GM12892 (cell line): ENCODE measurements around the gene TMEM259.

Source experiments
- DNase-seq: peaks from one replicate; pipeline ENCODE4 v3.0.0; 2011; ENCODE audit not compliant: insufficient read length
- FAIRE-seq: peaks from 2 replicates; lab custom pipeline; 2011; peaks lifted over from hg19 to GRCh38; lab: Jason Lieb, UNC
- POLR2A ChIP-seq: IDR thresholded peaks from 2 replicates; pipeline ENCODE4 v1.6.1; 2011; ENCODE audit warnings: low read depth, low read length, control low read depth
- POLR2AphosphoS5 ChIP-seq: IDR thresholded peaks from 2 replicates; pipeline ENCODE4 v1.6.1; 2011; ENCODE audit warnings: low read depth, low read length, control low read depth
- TAF1 ChIP-seq: IDR thresholded peaks from 2 replicates; pipeline ENCODE4 v1.6.1; 2011; ENCODE audit warnings: low read depth, mild to moderate bottlenecking, control low read depth, low read length, borderline replicate concordance

The TMEM259 gene

DNA sequence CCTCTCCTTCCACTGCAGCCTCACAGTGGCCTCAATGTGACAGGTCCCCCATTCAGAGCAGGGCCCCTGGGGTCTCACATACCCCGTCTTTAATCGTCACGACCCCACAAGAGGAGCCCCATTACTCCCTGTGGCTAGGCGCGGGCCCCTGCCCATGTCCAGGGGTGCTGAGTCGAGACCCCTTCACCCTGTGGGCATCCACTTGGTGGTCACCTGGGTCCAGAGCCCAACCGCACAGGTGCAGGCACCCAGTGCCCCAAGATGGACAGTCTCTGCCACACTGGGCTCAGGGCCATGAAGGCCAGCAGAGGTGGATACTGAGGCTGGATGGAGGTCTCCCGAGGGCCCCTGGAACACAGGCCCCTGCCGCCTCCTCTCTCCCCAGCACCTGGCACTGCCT, 3.0 kb downstream of the TMEM259 start:
- DNase-seq (no peak), FAIRE-seq (no peak)
- TF ChIP-seq POLR2A = no peak
- TF ChIP-seq TAF1 = no peak
- TF ChIP-seq POLR2AphosphoS5 = no peak

DNA sequence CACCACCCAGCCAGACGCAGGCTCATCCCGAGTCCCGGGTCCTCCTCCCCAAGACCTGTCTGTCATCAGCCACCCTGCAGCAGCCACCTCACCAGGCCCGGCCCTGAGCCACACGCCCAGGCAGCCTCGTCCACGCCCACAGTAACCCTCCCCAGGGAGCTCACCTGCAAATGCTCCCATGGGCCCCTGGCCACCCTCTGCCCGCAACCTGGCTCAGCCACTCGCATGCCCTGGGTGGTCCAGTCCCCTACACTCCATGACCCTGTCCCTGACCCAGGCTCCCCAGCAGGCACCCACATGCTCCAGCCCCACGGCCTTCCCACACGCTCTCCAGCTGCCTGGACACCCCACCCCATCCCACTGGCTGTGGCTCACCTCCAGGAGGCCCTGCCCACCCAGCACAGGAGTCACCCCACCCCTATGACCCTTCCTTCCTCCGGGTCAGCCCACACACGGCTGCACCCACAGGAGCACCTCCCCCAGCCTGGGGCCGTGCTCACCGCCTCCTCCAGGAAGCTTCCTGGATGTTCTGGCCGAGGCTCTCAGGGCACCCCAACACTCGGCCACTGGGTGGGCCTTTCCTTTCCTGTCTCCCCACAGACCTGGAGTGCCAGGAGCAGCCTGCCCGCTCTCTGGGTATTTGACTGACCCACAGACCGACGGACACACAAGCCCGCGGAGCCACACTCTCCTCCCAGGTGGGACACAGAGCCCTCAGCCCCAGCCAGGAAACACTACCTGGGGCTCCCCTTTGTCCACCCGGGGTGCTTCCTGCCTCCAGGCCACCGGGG, 3.6 kb downstream of the TMEM259 start:
- FAIRE-seq = peak; percentile 64
- peak; percentile 55 for DNase-seq
- TF ChIP-seq POLR2AphosphoS5 = no peak; the same call in 1 of the 2 replicates
- no peak for TF ChIP-seq POLR2A
- no peak for TF ChIP-seq TAF1

DNA sequence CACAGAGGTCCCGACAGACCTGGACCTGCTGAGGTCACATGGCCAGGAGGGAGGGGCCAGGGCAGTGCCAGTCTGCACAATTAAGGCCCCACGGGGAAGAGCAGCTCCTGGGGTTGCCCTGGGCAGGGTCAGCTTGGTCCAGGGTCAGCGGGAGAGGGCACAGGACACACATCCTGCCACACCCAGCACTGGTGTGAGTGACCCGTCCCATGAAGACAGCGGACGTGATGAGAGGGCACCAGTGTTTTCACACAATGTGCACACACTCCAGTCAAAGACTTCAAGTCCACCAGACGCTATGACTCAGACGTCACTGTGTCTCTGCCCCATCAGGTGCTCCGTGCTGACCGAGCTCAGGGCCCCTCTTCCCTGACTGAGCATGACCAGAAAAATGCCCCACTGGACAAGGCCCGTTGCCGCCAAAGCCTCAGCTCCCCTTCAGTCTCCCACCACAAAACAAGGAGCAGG, 4.2 kb downstream of the TMEM259 start:
- TF ChIP-seq POLR2A = no peak
- no peak for TF ChIP-seq POLR2AphosphoS5
- no peak for TF ChIP-seq TAF1
- peak; percentile 56 for FAIRE-seq
- DNase-seq = no peak

DNA sequence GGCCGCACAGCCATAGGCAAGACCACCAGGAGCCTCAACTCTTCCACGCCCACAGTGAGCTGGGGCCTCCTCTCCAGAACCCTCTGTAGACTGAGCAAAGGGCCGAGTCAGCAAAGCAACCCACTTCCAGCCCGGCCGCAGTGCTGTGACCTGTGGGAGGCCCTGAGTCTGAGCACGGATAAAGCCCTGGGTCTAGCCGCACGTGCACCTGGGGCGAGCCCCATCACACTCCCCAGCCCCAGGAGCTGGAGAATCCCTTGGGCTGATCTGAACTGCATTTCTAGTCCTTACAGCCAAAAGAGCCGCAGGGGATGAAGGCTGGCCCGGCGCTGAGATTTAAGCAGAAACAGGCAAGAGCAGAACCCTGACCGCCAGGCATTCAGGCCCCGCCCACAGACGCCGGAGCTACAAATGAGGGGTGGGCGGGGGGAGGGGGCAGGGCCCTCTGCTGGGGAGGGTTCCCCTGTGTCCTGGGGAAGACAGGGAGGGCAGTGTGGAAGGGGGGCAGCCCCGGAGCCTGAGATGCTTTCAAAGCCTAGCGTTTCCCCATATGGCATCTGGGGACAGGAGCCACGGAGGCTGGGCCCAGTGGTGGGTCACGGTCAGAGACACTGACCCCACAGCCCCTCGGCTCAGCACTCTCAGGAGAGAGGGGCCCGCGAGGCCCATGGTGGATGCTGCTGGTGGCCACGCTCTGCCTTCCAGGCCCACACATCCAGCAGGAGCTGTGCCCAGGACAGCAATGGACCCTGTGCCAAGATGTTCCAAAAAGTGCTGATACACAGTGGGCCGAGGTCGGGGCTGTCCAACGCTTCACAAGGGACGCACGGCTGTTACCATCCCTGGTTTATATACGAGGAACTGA, 4.9 kb downstream of the TMEM259 start:
- FAIRE-seq (no peak), DNase-seq (no peak)
- TF ChIP-seq POLR2AphosphoS5 = no peak
- no peak for TF ChIP-seq POLR2A
- no peak for TF ChIP-seq TAF1

DNA sequence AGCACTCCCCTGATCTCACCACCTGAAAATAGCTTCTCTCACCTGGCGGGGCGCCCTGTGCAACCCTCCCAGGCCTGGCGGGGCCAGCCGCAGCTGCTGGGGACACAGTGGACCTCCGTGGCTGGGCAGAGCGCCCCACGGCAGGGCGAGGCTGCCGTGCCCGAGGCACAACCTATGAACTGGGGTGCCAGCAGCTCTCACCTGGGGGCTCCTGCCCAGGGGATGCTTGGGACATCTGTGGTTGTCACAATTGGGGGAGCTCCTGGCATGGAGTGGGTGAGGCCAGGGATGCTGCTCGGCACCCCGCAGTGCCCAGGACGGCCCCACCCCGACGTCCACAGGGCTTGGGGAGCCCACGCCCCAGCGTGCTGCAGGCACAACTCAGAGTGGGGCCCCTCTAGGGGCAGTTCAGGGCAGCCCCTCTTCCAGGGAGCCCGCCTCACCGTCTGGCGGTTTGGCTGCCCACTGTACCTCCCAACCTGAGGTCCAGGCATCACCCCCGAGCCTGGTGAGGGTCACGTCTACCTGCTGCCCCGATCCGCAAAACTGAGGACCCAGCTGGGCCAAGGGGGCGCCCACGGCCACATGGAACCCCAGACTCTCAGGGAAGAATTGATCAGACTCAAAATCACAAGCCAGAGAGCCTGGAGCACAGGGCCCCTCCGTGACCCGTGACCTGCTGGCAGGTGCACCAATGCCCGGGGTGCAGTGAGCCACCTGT, 5.7 kb downstream of the TMEM259 start:
- TF ChIP-seq POLR2AphosphoS5 (no peak), TAF1 (no peak), POLR2A (no peak)
- DNase-seq = no peak
- FAIRE-seq = no peak

DNA sequence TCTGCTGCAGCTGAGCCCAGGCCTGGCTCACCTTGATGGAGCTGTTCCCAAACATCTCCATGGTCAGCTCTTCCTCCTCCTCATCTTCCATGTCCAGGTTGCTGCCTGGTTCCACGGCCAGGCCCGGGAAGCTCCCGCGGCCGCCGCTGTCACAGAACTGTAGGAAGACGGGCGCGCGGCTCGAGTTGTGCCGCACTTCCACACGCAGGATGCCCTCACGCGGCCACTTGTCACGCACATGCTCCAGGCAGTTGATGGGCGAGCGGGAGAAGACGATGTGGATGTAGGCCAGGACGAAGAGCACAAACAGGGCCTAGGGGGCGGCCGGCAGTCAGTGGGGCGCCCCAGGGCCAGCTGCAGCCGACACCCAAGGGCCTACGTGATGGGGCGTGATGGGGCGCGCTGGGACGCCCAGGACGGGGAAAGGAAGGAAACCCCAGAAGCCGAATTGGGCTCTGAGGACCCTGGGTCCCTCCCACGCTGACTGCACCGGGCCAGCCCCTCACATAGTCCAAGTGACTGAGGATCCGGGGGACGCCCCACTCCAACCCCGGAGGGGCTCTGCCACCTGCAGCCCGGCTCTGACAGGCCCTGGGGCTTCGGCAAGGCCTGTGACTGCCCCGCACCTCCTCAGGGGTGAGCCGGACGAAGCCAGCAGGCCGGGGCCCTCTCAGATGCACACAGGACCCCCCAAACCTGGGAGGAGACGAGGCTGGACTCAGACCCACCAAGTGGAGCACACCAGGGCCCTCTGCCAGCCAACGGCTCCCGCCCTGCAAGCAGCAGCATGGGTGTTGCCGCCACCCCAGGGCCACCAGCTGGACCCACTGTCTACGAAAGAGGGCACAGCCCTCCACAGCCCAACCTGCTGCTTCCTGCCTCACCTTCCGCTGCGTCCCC, 6.5 kb downstream of the TMEM259 start:
- DNase-seq (no peak), FAIRE-seq (no peak)
- TF ChIP-seq POLR2AphosphoS5 (no peak), POLR2A (no peak), TAF1 (no peak)

DNA sequence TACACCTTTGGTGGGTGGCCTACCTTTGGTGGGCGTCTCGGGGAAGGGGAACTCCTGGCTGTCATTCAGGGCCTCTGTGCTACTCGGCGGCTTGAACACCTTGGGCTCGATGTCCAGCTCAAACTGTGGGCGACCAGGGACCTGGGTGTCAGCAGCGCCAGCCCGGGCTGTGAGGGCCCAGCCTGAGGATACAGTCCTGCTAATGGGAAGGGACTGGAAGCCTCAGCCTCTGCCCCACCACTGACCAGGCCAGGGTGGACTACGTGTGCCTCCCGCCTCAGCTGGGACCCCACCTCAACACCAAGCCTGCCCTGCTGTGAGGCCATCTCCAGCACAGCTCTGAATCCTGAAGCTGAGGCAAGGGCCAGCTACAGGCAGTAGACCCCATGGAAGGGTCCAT, 7.7 kb downstream of the TMEM259 start:
- TF ChIP-seq TAF1 (no peak), POLR2A (no peak), POLR2AphosphoS5 (no peak)
- no peak for FAIRE-seq

DNA sequence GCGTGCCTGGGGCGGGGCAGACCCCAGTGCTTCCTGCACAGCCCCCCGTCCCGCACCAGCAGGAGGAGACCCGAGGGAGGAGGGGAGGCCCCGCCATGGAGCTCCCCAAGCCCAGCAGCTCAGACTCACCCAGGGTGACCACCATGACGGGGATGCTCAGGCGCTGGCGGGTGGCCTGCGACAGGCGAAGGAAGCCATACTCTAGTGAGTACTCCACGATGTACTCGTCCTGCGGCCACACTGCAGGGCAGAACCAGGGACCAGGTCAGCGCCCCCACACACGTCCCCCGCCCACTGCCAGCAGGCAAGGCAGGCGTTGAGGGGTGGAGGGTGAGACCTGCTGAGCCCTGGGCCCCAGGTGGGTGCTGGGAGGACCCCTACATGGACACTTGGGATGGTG, 8.6 kb downstream of the TMEM259 start:
- FAIRE-seq (no peak), DNase-seq (no peak)
- TF ChIP-seq POLR2AphosphoS5 = no peak
- TF ChIP-seq POLR2A = no peak

More for the DNA sequence above, 7.7 kb downstream of the TMEM259 start:
- DNase-seq = no peak

DNA sequence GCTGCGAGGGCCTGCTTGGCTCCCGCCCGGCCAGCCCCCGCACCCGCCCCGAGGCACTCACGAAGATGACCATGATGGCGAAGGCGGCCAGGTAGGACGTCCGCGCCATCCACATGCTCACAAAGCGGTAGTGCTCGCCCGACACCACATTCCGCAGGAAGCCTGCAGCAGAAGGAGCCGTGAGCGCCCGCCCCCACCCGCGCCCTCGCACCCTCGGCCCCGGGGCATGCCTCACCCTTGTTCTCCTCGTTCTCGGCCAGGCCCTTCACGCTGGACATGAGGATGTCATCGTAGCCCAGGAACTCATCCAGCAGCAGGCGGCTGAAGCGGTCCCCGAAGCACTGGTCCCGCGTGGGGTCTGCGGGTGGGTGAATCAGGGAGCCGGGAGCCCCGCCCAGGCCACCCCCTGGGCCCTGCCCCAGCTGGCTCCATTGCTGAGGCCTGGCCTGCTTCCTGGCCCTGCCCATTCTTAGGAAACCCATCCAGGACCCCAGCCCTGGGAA, 9.0 kb downstream of the TMEM259 start:
- DNase-seq (no peak), FAIRE-seq (no peak)
- TF ChIP-seq POLR2A (no peak), TAF1 (no peak), POLR2AphosphoS5 (no peak)
